ENCODE measurements around the gene NUDT14. TPM values are rescaled to one million over a fixed set of nuclear protein-coding genes. Genes with fewer than 3 reads are reported as not detected.

NUDT14 gene
- total and polyA plus RNA-seq, 2 of the 4 experiments (the other 2 are of a cell fraction): 5.6 to 9.3 TPM

DNA sequence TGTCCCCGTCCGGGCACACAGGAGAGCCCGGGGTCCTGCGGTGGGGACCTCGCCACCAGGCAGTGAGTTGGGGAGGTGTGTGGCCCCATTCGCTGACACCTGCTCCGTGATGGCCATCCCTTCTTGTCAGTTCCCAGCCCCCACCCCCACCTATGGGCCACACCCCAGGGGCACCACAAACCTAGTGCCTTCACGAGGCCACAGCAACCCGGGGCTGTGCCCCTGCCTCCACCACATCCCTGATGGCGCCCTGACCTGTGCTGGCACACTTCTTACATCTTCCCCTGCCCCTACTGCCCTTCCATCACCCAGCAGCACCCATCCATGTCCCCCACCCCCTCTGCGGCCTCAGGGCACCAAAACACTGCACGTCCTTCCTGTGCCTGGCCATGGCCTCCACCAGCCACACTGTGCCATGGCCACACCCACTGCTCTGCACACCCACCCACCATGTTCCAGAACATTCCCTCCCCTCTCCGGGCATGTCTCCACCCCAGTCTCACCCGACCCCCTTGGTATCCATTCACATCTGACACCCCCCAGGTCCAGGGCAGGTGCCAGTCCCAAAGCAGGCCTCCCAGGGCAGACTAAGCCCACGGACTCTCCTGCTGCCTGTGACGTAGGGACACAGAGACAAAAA is 37.0 kb downstream of the NUDT14 start:
- no peak for ATAC-seq (ENCODE audit: low read depth)
- Histone ChIP-seq H2BK20ac (ENCODE audit: low read depth, low read length) (no peak overlapping the region), H2BK5ac (ENCODE audit: low read depth, low read length, poor library complexity, severe bottlenecking) (no peak overlapping the region), H3K56ac (ENCODE audit: extremely low read depth, insufficient read depth, low read length) (no peak overlapping the region), H3K9me1 (ENCODE audit: insufficient read depth, low read length) (no peaks in the 10 kb centered on the region), H4K8ac (ENCODE audit: low read depth in 2 of 2, low read length in 2 of 2) (no peak overlapping the region), H4K20me1 (ENCODE audit: insufficient read depth, low read length) (no peaks in the 10 kb centered on the region), H3K4me2 (ENCODE audit: low read depth, low read length) (no peak overlapping the region), H3K4me3 (ENCODE audit: insufficient read depth, low read depth, low read length) (no peak overlapping the region), H2BK15ac (ENCODE audit: low read depth, low read length) (no peak overlapping the region), H3K27me3 (ENCODE audit: control insufficient read depth, insufficient read depth, low read length) (no peaks in the 10 kb centered on the region), H2AK5ac (ENCODE audit: low read depth, low read length) (no peak overlapping the region), H3K9me3 (ENCODE audit: control insufficient read depth, insufficient read depth, low read length) (peaks cover 14% of the 10 kb centered on the region), H3K9ac (ENCODE audit: low read depth, low read length) (no peak overlapping the region), H2AK9ac (replicated peaks; ENCODE audit: low read depth, low read length, poor library complexity) (no peak overlapping the region), H3K4ac (ENCODE audit: low read depth, low read length) (no peak overlapping the region), H4K91ac (ENCODE audit: insufficient read depth, low read depth, low read length) (no peak overlapping the region), H3K23ac (ENCODE audit: low read depth, low read length) (no peak overlapping the region), H3K4me1 (ENCODE audit: control insufficient read depth, insufficient read depth, low read length) (no peaks in the 10 kb centered on the region), H3K36me3 (ENCODE audit: control insufficient read depth, insufficient read depth, low read length) (no peaks in the 10 kb centered on the region), H3K27ac (ENCODE audit: insufficient read depth, low read length) (no peak overlapping the region), H2BK120ac (ENCODE audit: low read depth, low read length) (no peak overlapping the region), H3K14ac (replicated peaks; ENCODE audit: low read depth, low read length) (no peak overlapping the region), H3K18ac (ENCODE audit: low read depth, low read length) (no peak overlapping the region), H2AFZ (replicated peaks; ENCODE audit: low read length, poor library complexity) (no peak overlapping the region), H4K5ac (ENCODE audit: low read depth, low read length) (no peak overlapping the region), H3K79me1 (ENCODE audit: low read depth in 1 of 2, low read length in 2 of 2) (no peaks in the 10 kb centered on the region)
- in situ Hi-C loops (cut with MboI; ENCODE audit: low sequenced_read_pairs): no loop called here
- intact Hi-C loops (cut with micrococcal nuclease): no loop called here
- no CpG with 5 or more reads among the region's 16 CpGs for WGBS, 2 experiments (ENCODE audit: extremely low coverage in 2 of 2, insufficient read length in 1 of 2)
- TF ChIP-seq RFX5 (IDR thresholded peaks at IDR 0.05; ENCODE audit: low read depth, low read length) (no peak), BHLHE40 (IDR thresholded peaks at IDR 0.05; ENCODE audit: low read depth, low read length) (no peak), RCOR1 (IDR thresholded peaks at IDR 0.05; ENCODE audit: insufficient replicate concordance, low read length) (no peak), POLR2A (IDR thresholded peaks at IDR 0.05; ENCODE audit: low read depth, low read length) (no peak), MAZ (IDR thresholded peaks at IDR 0.05; ENCODE audit: borderline replicate concordance, low read depth, low read length) (no peak), NFE2L2 (IDR thresholded peaks at IDR 0.05; ENCODE audit: low read depth, low read length) (no peak), RAD21 (IDR thresholded peaks at IDR 0.05; ENCODE audit: low read length) (no peak), MAFK (IDR thresholded peaks at IDR 0.05; ENCODE audit: low read depth, low read length) (no peak), CEBPB (IDR thresholded peaks at IDR 0.05; ENCODE audit: low read depth, low read length) (no peak), FOS (IDR thresholded peaks at IDR 0.05; ENCODE audit: low read depth, low read length) (no peak), MXI1 (IDR thresholded peaks at IDR 0.05; ENCODE audit: borderline replicate concordance, low read depth, low read length) (no peak), SMC3 (IDR thresholded peaks at IDR 0.05; ENCODE audit: low read depth, low read length) (no peak), CHD1 (IDR thresholded peaks at IDR 0.05; ENCODE audit: low read depth, low read length) (no peak)
- TF ChIP-seq, protein P1, sequence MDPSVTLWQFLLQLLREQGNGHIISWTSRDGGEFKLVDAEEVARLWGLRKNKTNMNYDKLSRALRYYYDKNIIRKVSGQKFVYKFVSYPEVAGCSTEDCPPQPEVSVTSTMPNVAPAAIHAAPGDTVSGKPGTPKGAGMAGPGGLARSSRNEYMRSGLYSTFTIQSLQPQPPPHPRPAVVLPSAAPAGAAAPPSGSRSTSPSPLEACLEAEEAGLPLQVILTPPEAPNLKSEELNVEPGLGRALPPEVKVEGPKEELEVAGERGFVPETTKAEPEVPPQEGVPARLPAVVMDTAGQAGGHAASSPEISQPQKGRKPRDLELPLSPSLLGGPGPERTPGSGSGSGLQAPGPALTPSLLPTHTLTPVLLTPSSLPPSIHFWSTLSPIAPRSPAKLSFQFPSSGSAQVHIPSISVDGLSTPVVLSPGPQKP (IDR thresholded peaks at IDR 0.05; ENCODE audit: borderline replicate concordance, low read depth, low read length): no peak
- TF ChIP-seq, protein P2, sequence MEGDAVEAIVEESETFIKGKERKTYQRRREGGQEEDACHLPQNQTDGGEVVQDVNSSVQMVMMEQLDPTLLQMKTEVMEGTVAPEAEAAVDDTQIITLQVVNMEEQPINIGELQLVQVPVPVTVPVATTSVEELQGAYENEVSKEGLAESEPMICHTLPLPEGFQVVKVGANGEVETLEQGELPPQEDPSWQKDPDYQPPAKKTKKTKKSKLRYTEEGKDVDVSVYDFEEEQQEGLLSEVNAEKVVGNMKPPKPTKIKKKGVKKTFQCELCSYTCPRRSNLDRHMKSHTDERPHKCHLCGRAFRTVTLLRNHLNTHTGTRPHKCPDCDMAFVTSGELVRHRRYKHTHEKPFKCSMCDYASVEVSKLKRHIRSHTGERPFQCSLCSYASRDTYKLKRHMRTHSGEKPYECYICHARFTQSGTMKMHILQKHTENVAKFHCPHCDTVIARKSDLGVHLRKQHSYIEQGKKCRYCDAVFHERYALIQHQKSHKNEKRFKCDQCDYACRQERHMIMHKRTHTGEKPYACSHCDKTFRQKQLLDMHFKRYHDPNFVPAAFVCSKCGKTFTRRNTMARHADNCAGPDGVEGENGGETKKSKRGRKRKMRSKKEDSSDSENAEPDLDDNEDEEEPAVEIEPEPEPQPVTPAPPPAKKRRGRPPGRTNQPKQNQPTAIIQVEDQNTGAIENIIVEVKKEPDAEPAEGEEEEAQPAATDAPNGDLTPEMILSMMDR (conservative IDR thresholded peaks at IDR 0.05; ENCODE audit: low read depth, low read length): no peak
- TF ChIP-seq, protein P3, sequence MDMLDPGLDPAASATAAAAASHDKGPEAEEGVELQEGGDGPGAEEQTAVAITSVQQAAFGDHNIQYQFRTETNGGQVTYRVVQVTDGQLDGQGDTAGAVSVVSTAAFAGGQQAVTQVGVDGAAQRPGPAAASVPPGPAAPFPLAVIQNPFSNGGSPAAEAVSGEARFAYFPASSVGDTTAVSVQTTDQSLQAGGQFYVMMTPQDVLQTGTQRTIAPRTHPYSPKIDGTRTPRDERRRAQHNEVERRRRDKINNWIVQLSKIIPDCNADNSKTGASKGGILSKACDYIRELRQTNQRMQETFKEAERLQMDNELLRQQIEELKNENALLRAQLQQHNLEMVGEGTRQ (IDR thresholded peaks at IDR 0.05; ENCODE audit: low read depth, low read length): no peak
- ChIA-PET POLR2A (ENCODE audit: unreplicated experiment) (no interaction called here), CTCF (no interaction called here)
- dilution Hi-C loops (cut with HindIII; ENCODE audit: low sequenced_read_pairs, unreplicated experiment): no loop called here
- DNase-seq: no peak
- BruUV-seq (replicated peaks): no TSS peak
